HepG2 (cell line): ENCODE measurements around the gene HIF3A. TPM values are rescaled to one million over a fixed set of nuclear protein-coding genes. Genes with fewer than 3 reads are reported as not detected.

Source experiments
- ATAC-seq: fragments of 200-7000 bp; cut with Tn5 transposase; 3 replicates; pipeline ENCODE4 v1.9.1; 2020; ENCODE audit warnings: mild to moderate bottlenecking, moderate library complexity
- BruUV-seq: library from RNA; stranded (reverse); fragments of 400-500 nt; replicated peaks from 2 replicates; lab custom pipeline; 2021; lab: Mats Ljungman, UMichigan
- CTCF ChIA-PET: fragments of 300-600 bp; formaldehyde crosslinking; extraction: SDS; loops from one replicate; lab custom pipeline; 2021; ENCODE audit warnings: low total read pairs, inconsistent platforms, low intra/inter-chr PET ratio; lab: Yijun Ruan, JAX
- POLR2A ChIA-PET: fragments of 350-600 bp; sonication (Branson Sonifier 250); formaldehyde crosslinking; loops from one replicate; lab custom pipeline; 2020; ENCODE audit warnings: antibody characterized with exemption, inconsistent platforms; lab: Yijun Ruan, JAX
- DNase-seq: peaks from one replicate; pipeline ENCODE4 v3.0.0-alpha.2; 2015; ENCODE audit warnings: low spot score
- FAIRE-seq: peaks from 3 replicates; lab custom pipeline; 2011; peaks lifted over from hg19 to GRCh38; lab: Jason Lieb, UNC
- H2AFZ ChIP-seq: one replicate; pipeline ENCODE4 v1.6.1; 2011; ENCODE audit warnings: low read length, inconsistent platforms
- H3K27ac ChIP-seq: fragments of 300-600 bp; 3 replicates; pipeline ENCODE4 v1.8.0; 2011; ENCODE audit warnings: mixed run types, mild to moderate bottlenecking, mixed read lengths, low read length, inconsistent platforms; ENCODE audit not compliant: insufficient read depth; ENCODE audit errors: extremely low read length
- H3K27me3 ChIP-seq, 2 experiments: fragments of 200-600 bp in 1 of 2; 2 replicates in 1 of 2; 3 replicates in 1 of 2; pipeline versions ENCODE4 v1.6.0 to v1.8.0; 2011; ENCODE audit warnings: low read length in 2 of 2, mild to moderate bottlenecking in 2 of 2, moderate library complexity in 2 of 2, inconsistent platforms in 1 of 2; ENCODE audit not compliant: insufficient read depth in 2 of 2, control insufficient read depth in 1 of 2
- H3K36me3 ChIP-seq, 2 experiments: fragments of 200-600 bp in 1 of 2; replicated peaks in 1 of 2; 2 replicates in 1 of 2; 3 replicates in 1 of 2; pipeline versions ENCODE4 v1.5.1 to v1.8.0; 2011; ENCODE audit warnings: low read length in 2 of 2, inconsistent platforms in 1 of 2; ENCODE audit not compliant: insufficient read depth in 2 of 2, control insufficient read depth in 1 of 2
- H3K4me1 ChIP-seq: 2 replicates; pipeline ENCODE4 v1.5.1; 2012; ENCODE audit warnings: low read length, inconsistent platforms; ENCODE audit not compliant: insufficient read depth
- H3K4me2 ChIP-seq: 2 replicates; pipeline ENCODE4 v1.6.0; 2011; ENCODE audit warnings: low read depth, low read length, inconsistent platforms
- H3K4me3 ChIP-seq, 3 experiments: fragments of 200-600 bp in 1 of 3; sonication (generic), shearing (Covaris generic) in 1 of 3; replicated peaks in 1 of 3; 2 replicates each; pipeline ENCODE4 v1.5.1; 2011 to 2016; ENCODE audit warnings: low read length in 3 of 3, inconsistent platforms in 2 of 3, low read depth in 2 of 3, mild to moderate bottlenecking in 2 of 3, control low read depth in 1 of 3, mixed read lengths in 1 of 3; ENCODE audit not compliant: insufficient read depth in 1 of 3
- H3K79me2 ChIP-seq: one replicate; pipeline ENCODE4 v1.6.1; 2011; ENCODE audit warnings: low read length, inconsistent platforms; ENCODE audit not compliant: insufficient read depth
- H3K9ac ChIP-seq: 2 replicates; pipeline ENCODE4 v1.6.0; 2011; ENCODE audit warnings: mild to moderate bottlenecking, low read depth, low read length, inconsistent platforms; ENCODE audit not compliant: insufficient read depth
- H3K9me3 ChIP-seq: 2 replicates; pipeline ENCODE4 v1.5.1; 2012; ENCODE audit warnings: mild to moderate bottlenecking, low read length
- H4K20me1 ChIP-seq: 2 replicates; pipeline ENCODE4 v1.6.0; 2011; ENCODE audit warnings: inconsistent platforms, mild to moderate bottlenecking, low read length, moderate library complexity; ENCODE audit not compliant: insufficient read depth
- KDM2A ChIP-seq: sonication (generic); formaldehyde crosslinking; IDR thresholded peaks from 2 replicates; pipeline ENCODE4 v1.4.0; 2020; ENCODE audit warnings: low read depth, missing genetic modification reagents, borderline replicate concordance
- KDM4B ChIP-seq: sonication (generic); formaldehyde crosslinking; IDR thresholded peaks from 2 replicates; pipeline ENCODE4 v1.4.0; 2020; ENCODE audit warnings: missing genetic modification reagents
- SRF ChIP-seq: IDR thresholded peaks from 2 replicates; pipeline ENCODE4 v1.6.1; 2011; ENCODE audit warnings: mild to moderate bottlenecking, low read depth, low read length, moderate library complexity
- ZNF235 ChIP-seq: sonication (generic); formaldehyde crosslinking; IDR thresholded peaks from 2 replicates; pipeline ENCODE4 v1.8.1; 2023; ENCODE audit warnings: mild to moderate bottlenecking, missing genetic modification reagents, borderline replicate concordance
- ZNF530 ChIP-seq: sonication (generic); formaldehyde crosslinking; IDR thresholded peaks from 2 replicates; pipeline ENCODE4 v1.5.0; 2020; ENCODE audit warnings: low read depth, mild to moderate bottlenecking, missing genetic modification reagents
- WGBS: methylation state at CpG from one replicate; pipeline ENCODE4 v1.1.6; 2017; ENCODE audit warnings: low lambda C conversion rate; 5-methylcytosine and 5-hydroxymethylcytosine counted together
- in situ Hi-C: cut with HindIII; loops from 2 replicates; pipeline ENCODE4 v1.10.0; 2017; ENCODE audit warnings: low pct_unique_long_range_greater_than_20kb; ENCODE audit not compliant: extremely low pct_ligation_motif_present
- intact Hi-C: fragments of 100-400 bp; cut with micrococcal nuclease; formaldehyde crosslinking; loops from one replicate; pipeline ENCODE4 v1.10.0; 2022; ENCODE audit not compliant: unreplicated experiment
- polyA plus RNA-seq, 8 experiments: library from polyadenylated mRNA; depleted of rRNA in 3 of 8; stranded (reverse) in 7 of 8; unstranded in 1 of 8; fragments of >200 nt; fragmentation: Illumina TruSeq in 4 of 8; extraction: Trizol in 4 of 8; gene quantifications; 2 replicates each; pipeline versions ENCODE4 v1.2.1 to v1.2.3, GENCODE V29; 2011 to 2016; ENCODE audit warnings: low read depth in 4 of 8, missing spikeins in 1 of 8, mixed read lengths in 1 of 8; ENCODE audit not compliant: insufficient read depth in 1 of 8
- total RNA-seq, 5 experiments: library from RNA; depleted of rRNA; stranded (reverse); fragments of >200 nt; fragmentation: Illumina TruSeq; extraction: Trizol; gene quantifications; 2 replicates each; pipeline ENCODE4 v1.2.3, GENCODE V29; 2016; ENCODE audit warnings: low read depth in 1 of 5
- TF ChIP-seq, protein P1 (sequence below): sonication (generic); formaldehyde crosslinking; IDR thresholded peaks from 2 replicates; pipeline ENCODE4 v1.8.0; 2022; ENCODE audit warnings: mild to moderate bottlenecking, missing genetic modification reagents; ENCODE audit not compliant: insufficient replicate concordance

The HIF3A gene
- total and polyA plus RNA-seq, 2 of the 13 experiments (the other 11 are each of a cell fraction or from before 2014, with no cell fraction given), result 0.09 to 0.22 TPM

DNA sequence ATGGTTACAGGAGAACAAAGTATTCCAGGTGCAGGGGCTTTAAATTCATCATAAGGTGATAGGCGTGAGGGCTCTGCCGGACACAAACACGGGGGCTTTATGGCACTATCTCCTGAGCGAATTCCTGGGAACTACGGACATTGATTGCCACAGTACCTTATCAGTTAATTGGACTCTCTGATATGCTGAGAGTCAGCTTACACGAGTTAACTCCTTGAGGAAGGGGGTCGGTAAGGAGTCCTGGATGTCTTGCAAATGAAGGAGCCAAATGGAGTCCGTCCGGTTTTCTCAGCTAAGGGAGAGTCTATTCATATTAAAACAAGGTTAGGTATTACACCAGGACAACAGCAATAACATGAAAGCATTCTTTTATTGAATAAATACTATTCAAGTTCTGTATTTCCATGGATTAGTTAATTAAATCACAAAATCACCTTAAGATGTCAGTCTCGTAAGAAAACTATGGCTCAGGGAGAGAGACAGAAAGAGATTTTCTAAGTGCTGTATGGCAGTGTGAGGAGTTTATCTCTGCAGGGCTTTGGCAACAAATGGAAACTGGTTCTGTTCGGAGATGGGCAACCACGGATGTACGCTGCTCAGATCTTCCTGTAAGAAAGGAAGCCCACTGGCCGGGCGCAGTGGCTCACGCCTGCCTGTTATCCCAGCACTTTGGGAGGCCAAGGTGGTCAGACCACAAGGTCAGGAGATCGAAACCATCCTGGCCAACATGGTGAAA, 26.2 kb upstream of the HIF3A start:
- Histone ChIP-seq H4K20me1 (no peaks in the 10 kb centered on the region), H3K27me3 (peaks cover 0 to 5% of the 10 kb centered on the region in 2 experiments; a peak in 2 of 5 replicates), H3K4me3 (no peak overlapping the region), H2AFZ (no peak overlapping the region), H3K27ac (no peak overlapping the region), H3K9ac (no peak overlapping the region), H3K36me3 (no peaks in the 10 kb centered on the region), H3K4me1 (no peaks in the 10 kb centered on the region), H3K79me2 (no peaks in the 10 kb centered on the region), H3K4me2 (no peak overlapping the region), H3K9me3 (no peaks in the 10 kb centered on the region)
- intact Hi-C loops (no loop called here), in situ Hi-C loops (no loop called here)
- CTCF ChIA-PET, result no interaction called here
- DNase-seq, result no peak
- POLR2A ChIA-PET, result no interaction called here
- no TSS peak for BruUV-seq
- TF ChIP-seq KDM2A (no peak), SRF (no peak), ZNF235 (CRISPR knock-in tag) (no peak), ZNF530 (no peak), KDM4B (CRISPR knock-in tag) (no peak)
- TF ChIP-seq, protein P1, sequence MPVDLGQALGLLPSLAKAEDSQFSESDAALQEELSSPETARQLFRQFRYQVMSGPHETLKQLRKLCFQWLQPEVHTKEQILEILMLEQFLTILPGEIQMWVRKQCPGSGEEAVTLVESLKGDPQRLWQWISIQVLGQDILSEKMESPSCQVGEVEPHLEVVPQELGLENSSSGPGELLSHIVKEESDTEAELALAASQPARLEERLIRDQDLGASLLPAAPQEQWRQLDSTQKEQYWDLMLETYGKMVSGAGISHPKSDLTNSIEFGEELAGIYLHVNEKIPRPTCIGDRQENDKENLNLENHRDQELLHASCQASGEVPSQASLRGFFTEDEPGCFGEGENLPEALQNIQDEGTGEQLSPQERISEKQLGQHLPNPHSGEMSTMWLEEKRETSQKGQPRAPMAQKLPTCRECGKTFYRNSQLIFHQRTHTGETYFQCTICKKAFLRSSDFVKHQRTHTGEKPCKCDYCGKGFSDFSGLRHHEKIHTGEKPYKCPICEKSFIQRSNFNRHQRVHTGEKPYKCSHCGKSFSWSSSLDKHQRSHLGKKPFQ (CRISPR knock-in tag), result no peak
- WGBS, result 43% methylated on average over 15 of the region's 17 CpGs
- no peak for FAIRE-seq
- ATAC-seq, result no peak
